ENCODE measurements around the gene MAP3K1.

MAP3K1 gene

DNA sequence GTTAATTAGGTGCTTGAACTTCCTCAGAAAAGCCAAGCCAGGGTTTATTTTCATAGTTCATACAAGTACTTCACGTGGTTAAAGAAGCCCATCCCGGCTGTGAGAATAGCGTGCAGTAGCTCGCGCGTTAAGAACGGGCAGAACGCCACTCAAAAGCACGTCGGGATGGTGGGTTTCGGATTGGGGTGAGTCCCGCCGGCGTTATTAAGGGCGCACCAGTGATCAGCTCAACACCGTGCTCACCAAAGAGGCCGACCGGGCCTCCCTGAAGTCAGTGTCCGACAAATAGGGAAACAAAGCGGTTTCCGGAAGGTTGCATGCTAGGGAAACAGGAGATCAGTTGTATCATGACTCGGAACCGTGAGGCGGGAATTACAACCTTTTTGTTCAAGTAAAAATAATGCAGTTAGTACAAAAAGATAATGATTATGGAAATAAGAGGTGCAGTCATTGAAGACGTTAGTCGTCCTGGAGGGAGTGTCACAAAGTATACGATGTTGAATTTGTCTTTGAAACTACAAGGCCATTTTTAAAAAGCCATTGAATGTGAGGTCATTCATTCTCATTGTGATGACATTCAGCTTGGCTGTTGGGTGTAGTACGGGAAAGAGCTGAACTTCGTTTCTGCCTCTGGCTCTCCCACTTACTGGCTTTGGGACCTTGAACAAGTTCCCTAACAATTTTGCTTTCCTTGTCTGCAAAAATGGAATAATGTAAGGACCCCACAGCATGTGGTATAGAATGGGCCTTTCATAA, 95.0 kb downstream of the MAP3K1 start:
- no peak for DNase-seq

GRCh38 chr5:56913766-56914165, 98.4 kb downstream of the MAP3K1 start:
- no peak for DNase-seq

GRCh38 chr5:56914678-56915077, 99.3 kb downstream of the MAP3K1 start:
- DNase-seq = no peak

DNA sequence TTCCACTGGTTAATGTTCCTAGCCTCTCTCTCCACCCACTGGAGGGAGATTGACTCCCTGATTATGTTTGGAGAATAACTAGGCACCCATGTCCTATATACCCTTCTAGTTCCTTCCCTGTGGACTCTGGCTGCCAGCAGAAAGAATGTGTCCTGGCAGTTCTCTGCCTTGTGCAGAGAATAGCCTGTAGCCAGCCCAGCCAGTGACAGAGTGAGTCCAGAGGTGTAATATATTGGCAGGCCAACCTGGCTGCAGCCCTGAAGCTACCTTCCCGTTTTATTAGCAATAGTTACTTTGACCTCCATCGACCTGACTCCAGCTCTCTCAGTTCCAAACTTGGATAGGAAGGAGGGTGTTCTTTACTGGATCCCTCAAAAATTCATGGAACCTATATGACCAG, 102.2 kb downstream of the MAP3K1 start:
- DNase-seq = no peak

- no peak for DNase-seq
These were observed 102.7 kb downstream of the MAP3K1 start for GRCh38 chr5:56918054-56918453.

DNA sequence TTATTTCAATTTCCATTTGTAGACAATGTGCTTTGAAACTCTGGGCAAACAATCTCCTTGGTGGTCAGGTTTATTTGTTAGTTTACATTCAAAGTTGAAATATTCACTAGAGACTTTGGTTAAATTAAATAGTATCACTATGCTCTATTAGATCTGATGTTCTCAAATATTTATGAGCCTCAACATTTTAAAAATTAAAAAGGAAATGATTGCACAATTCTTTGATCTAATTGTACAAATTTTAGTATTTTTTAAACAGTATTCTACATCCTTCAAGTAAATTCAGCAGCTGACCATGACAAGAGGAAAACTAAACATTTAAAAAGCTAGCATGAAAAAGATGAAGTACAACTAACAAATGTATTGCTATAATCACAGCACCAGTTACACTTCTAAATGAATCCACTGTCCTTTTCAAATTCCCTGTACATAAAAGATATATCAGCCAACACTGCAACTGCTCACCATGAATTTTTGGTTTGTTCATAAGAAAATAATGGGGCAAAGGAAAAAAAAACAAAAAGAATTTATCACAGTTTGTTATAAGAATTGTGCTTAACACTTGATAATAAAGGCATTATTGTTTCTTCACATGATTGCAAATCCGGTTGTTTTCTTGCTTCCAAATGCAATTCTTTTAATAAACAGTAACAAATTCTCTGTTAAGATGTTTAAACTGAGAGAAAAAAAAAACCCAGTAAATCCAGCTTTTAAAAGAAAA, 104.8 kb downstream of the MAP3K1 start:
- no peak for DNase-seq

- DNase-seq = no peak
These were observed 107.6 kb downstream of the MAP3K1 start for GRCh38 chr5:56922922-56923321.

GRCh38 chr5:56934325-56934724, 119.0 kb downstream of the MAP3K1 start:
- no peak for DNase-seq

DNA sequence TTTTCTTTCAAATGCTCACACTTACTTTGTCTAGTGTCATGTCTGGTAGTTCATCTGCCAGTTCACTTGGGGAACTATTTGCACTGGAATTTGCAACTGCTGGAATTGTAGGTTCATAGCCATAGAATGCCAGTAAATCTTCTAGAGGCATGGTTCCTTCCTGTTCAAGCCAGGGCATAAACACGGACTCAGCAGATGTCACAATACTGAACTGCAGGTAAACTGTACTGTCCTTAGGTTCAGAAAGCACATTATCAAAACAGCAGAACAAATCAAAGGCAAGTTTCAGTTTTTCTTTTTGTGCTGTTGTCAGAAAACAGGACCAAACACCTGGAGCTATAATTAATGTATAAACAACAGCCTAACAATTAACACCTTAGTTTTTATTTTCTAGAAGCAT, 123.5 kb downstream of the MAP3K1 start:
- no peak for DNase-seq

DNA sequence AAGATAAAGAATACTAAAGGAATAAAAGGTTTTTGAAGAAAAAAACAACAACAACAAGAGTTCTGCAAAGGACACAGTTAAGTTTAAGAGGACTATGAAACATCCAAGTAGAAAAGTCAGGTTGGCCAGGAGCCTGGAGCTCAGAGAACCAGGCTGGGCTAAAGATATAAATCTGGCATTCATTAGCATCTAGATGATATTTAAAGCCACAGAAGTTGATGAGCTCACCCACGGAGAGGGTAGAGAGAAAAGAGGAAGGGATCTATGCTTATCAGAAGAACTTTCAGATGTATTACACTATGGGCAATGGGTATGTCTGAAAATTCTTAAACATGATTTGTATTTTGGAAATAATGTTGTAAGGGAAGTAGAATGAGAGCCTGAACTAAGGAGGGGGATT, 126.6 kb downstream of the MAP3K1 start:
- DNase-seq = no peak

All from NCI-H226 (cell line).